HUES6 (cell line): ENCODE results near the gene HYOU1.
"Not testable (repeated sequence)": the region's sequence is repeated elsewhere in the genome, so short reads cannot be mapped to it uniquely, and the experiment has no call there.

Experiments used
- H3K27ac ChIP-seq: 2 replicates; pipeline ENCODE4 v1.7.0; 2013; ENCODE audit warnings: low read depth, mild to moderate bottlenecking, low read length, inconsistent platforms
- H3K27me3 ChIP-seq: 2 replicates; pipeline ENCODE4 v1.6.1; 2013; ENCODE audit warnings: low read length; ENCODE audit not compliant: control insufficient read depth, insufficient read depth
- H3K36me3 ChIP-seq: 2 replicates; pipeline ENCODE4 v1.6.1; 2013; ENCODE audit warnings: low read length; ENCODE audit not compliant: control insufficient read depth, insufficient read depth
- H3K4me1 ChIP-seq: 2 replicates; pipeline ENCODE4 v1.6.1; 2013; ENCODE audit warnings: low read length; ENCODE audit not compliant: control insufficient read depth, insufficient read depth
- H3K4me3 ChIP-seq: 2 replicates; pipeline ENCODE4 v1.5.1; 2013; ENCODE audit warnings: low read depth, low read length
- H3K9ac ChIP-seq: one replicate; pipeline ENCODE4 v1.6.1; 2013; ENCODE audit warnings: mild to moderate bottlenecking, low read length
- H3K9me3 ChIP-seq: 2 replicates; pipeline ENCODE4 v1.6.1; 2013; ENCODE audit warnings: low read depth, low read length; ENCODE audit not compliant: control insufficient read depth, insufficient read depth

HYOU1 gene, protein sequence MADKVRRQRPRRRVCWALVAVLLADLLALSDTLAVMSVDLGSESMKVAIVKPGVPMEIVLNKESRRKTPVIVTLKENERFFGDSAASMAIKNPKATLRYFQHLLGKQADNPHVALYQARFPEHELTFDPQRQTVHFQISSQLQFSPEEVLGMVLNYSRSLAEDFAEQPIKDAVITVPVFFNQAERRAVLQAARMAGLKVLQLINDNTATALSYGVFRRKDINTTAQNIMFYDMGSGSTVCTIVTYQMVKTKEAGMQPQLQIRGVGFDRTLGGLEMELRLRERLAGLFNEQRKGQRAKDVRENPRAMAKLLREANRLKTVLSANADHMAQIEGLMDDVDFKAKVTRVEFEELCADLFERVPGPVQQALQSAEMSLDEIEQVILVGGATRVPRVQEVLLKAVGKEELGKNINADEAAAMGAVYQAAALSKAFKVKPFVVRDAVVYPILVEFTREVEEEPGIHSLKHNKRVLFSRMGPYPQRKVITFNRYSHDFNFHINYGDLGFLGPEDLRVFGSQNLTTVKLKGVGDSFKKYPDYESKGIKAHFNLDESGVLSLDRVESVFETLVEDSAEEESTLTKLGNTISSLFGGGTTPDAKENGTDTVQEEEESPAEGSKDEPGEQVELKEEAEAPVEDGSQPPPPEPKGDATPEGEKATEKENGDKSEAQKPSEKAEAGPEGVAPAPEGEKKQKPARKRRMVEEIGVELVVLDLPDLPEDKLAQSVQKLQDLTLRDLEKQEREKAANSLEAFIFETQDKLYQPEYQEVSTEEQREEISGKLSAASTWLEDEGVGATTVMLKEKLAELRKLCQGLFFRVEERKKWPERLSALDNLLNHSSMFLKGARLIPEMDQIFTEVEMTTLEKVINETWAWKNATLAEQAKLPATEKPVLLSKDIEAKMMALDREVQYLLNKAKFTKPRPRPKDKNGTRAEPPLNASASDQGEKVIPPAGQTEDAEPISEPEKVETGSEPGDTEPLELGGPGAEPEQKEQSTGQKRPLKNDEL

DNA sequence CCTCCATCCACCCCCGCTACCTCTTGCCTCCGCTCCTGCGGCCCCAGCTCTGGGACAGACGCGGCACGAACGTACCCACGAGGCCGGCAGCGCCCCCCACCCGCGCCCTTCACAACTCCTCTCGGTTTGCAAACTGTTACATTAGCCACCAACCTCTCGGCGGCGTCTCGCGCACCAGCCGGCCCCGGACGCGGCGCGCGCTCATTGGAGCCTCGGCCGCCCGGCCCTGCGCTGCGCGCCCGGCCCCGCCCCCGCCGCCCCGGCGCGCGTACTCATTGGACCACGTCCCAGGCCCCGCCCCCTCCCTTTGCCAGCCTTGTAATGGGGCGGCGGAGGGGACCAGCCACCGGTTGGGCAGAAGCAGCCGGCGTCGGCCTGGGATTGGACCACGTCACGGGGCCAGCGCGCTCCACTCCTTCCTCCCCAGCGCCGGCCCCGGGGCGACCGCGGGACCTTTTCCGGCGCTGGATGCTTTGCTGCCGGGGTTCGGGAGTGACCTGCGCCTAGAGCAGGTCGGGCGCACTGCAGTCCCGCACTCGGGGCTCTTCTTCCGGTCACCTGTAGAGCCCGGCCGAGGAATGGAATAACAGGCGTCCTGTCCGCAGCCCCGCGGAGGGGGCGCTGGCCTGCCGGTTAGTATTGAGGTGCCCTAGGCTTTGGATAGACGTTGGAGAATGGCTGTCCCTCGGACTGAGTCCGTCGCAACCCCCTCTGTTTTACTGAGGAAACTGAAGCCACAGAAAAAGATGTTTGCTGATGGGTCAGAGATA is at the start of gene HYOU1:
Gene HYOU1 (minus strand): TSS at position 206 of the 770 bp plus-strand sequence. CDS start 1,045 bp downstream, outside the sequence.
- H3K9me3 ChIP-seq = no peaks in the 10 kb centered on the region
- no peaks in the 10 kb centered on the region for H3K27me3 ChIP-seq
- H3K9ac ChIP-seq = peak within 1 kb of the TSS; percentile 92
- peaks cover 6% of the 10 kb centered on the region for H3K4me1 ChIP-seq
- peak within 1 kb of the TSS; percentile 93 for H3K27ac ChIP-seq
- peaks cover 36% of the 10 kb centered on the region for H3K36me3 ChIP-seq
- peak within 1 kb of the TSS; percentile 96 for H3K4me3 ChIP-seq

DNA sequence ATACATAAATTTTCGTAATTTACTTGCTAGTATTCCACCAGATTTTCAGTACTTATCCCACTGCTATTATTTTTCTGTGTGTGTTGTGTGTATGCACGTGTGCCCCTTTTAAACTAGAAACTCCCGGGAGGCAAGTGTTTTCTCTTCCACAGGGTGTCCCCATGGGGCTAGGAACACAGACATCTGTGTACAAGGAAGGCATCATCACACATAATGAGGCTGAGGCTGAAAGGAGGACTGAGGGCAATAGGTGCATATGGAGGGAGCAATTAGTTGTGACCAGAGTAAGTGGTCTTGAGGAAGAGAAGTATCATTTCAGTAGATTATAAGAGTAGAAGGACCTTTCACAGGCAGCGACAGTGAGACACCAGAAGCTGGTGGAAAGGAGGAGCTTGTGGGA is 46.8 kb upstream of the HYOU1 start:
- H3K27ac ChIP-seq = no peak overlapping the region
- peaks cover 32% of the 10 kb centered on the region for H3K4me1 ChIP-seq
- no peaks in the 10 kb centered on the region for H3K9me3 ChIP-seq
- peaks cover 11% of the 10 kb centered on the region for H3K27me3 ChIP-seq
- H3K4me3 ChIP-seq = no peak overlapping the region
- peaks cover 4% of the 10 kb centered on the region; the same call in 1 of the 2 replicates for H3K36me3 ChIP-seq
- H3K9ac ChIP-seq = no peak overlapping the region

DNA sequence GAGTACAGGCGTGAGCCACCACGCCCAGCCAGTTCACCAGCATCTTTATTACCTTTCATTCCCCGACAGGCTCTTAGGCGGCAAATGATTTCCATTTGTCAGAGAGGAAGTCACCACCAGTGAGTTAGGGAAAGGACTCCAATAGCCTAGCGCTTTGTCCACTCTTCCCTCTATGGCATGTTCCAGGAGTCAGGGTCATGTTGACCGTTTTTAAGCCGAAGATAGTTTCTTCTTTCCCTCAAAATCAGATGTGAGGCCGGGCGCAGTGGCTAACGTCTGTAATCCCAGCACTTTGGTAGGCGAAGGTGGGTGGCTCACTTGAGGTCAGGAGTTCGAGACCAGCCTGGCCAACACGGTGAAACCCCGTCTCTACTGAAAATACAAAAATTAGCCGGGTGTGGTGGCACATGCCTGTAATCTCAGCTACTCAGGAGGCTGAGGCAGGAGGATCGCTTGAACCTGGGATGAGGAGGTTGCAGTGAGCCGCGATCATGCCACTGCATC is 46.2 kb upstream of the HYOU1 start:
- peak overlapping the region; percentile 20 for H3K9ac ChIP-seq
- not testable (repeated sequence) for H3K36me3 ChIP-seq, H3K27me3 ChIP-seq, H3K9me3 ChIP-seq
- peak overlapping the region; percentile 46; the same call in 1 of the 2 replicates for H3K27ac ChIP-seq
- peak overlapping the region; percentile 83 for H3K4me3 ChIP-seq
- H3K4me1 ChIP-seq = peaks cover 27% of the 10 kb centered on the region

DNA sequence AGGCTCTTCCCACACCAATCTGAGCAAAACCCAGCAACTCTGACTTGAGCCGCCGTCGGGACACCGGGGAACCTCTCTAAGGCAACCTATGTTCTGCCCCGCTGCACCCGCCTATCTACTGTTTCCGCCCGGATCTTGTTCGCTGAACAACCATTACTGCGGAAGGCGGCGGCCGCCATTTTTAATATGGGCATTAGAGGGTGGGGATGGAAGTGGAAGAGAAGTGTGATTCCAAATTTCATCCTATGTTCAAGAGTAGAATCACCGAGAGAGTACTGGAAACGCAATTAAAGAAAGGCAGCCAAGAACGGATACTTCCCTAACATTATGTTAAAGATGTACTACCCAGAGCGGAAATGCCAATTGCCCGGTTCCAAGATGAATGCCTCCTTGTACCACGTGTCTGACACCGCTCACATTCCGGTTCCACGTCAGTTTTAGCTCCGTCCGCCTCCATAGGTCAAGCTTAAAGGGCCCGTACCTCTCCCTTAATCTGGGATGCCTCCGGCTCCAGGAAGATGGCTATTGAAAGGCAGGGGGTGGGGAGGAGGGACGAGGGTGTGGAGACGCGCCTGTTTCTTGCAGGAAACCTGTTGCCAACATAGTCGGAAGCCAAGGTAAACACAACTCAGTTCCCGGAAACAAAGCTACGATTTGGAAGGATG is 44.9 kb upstream of the HYOU1 start, which contains the start of gene DPAGT1:
Gene DPAGT1 (minus strand): TSS at position 95 of the 665 bp plus-strand sequence. CDS start 198 bp downstream, outside the sequence.
- Histone ChIP-seq H3K27ac (peak within 1 kb of the TSS; percentile 96), H3K4me3 (peak within 1 kb of the TSS; percentile 83), H3K36me3 (peaks cover 23% of the 10 kb centered on the region), H3K4me1 (peaks cover 23% of the 10 kb centered on the region), H3K9me3 (no peaks in the 10 kb centered on the region), H3K27me3 (no peaks in the 10 kb centered on the region), H3K9ac (peak within 1 kb of the TSS; percentile 92)

DNA sequence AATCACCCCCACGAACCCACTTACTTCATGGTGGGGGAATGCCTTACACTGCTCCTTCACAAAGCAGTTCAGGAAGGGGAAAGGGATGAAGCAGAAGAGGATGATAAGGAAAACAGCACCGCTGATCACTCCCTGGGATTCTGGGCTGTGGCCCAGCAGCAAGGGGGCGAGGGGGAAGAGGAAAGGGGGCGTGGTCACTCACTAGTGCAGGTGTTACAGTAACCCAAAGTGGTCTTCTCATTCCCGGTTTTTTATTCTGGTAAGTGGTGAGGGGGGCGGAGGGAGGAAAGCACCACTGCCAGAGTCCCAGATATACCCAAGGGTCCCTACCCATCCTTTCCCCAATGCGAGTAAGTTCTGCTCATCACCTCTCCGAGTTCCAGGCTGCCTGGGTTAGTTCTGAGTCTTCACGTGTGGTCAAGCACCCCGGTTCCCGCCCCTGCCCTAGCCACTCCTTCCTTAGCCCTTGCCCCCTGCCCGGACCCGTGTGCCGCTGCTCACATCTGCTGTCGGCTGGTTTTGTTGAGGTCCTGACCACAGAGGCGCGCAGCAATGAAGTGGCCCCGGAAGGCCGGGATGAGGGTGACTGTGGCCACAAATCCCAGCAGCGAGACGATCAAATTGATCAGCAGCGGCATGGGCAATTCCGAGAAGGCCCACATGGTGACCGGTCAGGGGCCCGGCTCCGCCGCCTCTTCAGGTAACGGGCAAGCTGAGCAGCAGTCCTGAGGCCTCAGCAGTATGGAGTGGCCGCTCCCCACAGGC is 44.2 kb upstream of the HYOU1 start:
- Histone ChIP-seq H3K27ac (peak overlapping the region; percentile 96), H3K9ac (peak overlapping the region; percentile 92), H3K27me3 (no peaks in the 10 kb centered on the region), H3K4me1 (peaks cover 16% of the 10 kb centered on the region), H3K9me3 (no peaks in the 10 kb centered on the region), H3K36me3 (peaks cover 29% of the 10 kb centered on the region), H3K4me3 (peak overlapping the region; percentile 83)

DNA sequence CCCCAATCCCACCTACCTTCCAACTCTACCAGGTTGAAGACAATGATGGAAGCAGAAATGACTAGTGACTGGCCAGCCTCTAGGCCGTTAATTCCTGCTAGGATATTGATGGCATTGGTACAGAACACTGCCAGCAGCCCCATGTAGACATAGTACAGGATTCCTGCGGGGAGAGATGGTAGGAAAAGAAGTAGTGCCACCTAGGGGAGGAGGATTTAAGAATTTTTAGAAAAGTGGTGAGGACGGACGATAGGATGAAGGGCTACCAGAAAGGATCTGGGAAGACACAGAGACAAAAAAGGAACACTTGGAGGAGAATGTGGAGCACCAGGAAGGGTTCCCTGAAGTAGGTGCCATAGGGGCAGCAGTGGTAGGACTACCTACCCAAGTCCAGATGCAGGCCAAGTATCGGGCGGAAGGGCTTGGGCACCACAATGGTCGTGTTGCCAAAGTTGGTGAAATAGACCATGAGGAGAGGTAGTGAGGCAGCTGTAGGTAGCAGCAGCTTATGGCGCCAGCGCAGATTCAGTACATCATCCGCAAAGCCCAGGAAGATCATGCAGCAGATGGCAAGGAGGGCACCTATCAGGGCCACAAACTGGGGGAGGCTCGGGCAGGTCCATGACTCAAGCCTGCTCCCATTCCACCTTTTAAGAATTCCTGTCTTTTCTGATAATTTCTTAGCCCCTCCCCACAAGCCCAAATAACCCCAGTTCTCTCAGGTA is 43.4 kb upstream of the HYOU1 start:
- H3K9me3 ChIP-seq = no peaks in the 10 kb centered on the region
- peak overlapping the region; percentile 92 for H3K9ac ChIP-seq
- H3K27me3 ChIP-seq = no peaks in the 10 kb centered on the region
- H3K4me3 ChIP-seq = peak overlapping the region; percentile 83
- H3K36me3 ChIP-seq = peaks cover 29% of the 10 kb centered on the region
- H3K4me1 ChIP-seq = peaks cover 14% of the 10 kb centered on the region
- H3K27ac ChIP-seq = no peak overlapping the region

DNA sequence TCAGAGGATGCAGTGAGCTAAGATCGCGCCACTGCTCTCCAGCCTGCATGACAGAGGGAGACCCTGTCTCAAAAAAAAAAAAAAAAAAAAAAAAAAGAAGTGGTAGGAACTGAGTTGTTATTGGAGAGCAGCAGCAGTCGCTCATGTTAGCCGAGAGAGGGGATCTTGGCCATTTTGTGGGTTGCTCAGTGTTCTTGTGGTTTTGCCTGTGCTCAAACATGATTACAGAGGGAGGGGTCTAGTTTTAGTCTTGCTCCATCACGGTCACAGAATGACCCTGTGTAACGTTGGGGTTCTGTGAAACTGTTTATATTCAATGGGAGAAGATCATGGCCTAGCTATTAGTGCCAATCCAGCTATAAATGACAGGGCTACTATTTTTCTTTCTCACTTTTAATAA is 42.7 kb upstream of the HYOU1 start:
- Histone ChIP-seq H3K27me3 (no peaks in the 10 kb centered on the region), H3K9ac (no peak overlapping the region), H3K4me3 (no peak overlapping the region), H3K36me3 (peaks cover 29% of the 10 kb centered on the region), H3K9me3 (no peaks in the 10 kb centered on the region), H3K27ac (no peak overlapping the region), H3K4me1 (peaks cover 14% of the 10 kb centered on the region)

DNA sequence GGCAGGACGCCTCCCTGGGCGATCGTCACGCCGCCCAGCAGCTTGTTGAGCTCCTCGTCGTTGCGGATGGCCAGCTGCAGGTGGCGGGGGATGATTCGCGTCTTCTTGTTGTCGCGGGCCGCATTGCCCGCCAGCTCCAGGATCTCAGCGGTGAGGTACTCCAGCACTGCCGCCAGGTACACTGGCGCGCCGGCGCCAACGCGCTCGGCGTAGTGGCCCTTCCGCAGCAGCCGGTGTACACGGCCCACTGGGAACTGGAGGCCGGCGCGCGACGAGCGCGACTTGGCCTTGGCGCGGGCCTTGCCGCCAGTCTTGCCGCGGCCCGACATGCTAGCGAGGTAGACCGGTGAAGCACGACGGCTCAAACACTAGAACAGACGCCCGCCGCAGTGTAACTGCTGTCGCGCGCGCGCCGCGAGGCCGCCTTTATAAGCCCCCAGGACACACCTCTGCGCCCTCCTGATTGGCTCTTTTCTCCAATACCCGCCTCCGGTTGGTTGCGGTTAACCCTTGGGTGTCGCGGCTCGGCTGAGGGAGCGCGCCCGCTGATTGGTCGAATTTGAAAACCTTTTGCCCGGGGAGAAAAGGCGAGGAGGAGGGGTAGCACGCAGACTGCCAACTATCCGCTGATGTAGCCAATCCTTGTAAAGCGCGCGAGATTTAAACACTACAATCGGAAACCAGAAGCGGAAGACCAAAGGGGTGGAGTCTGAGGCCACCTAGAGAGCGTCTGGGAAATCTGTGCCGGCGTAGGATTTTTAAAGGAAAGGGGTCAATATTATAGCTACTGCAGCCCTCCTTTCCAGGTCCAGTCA is 38.3 kb upstream of the HYOU1 start:
- Histone ChIP-seq H3K9me3 (no peaks in the 10 kb centered on the region), H3K27me3 (no peaks in the 10 kb centered on the region), H3K4me1 (peaks cover 18% of the 10 kb centered on the region), H3K4me3 (peak overlapping the region; percentile 96), H3K9ac (peak overlapping the region; percentile 96), H3K27ac (peak overlapping the region; percentile 92), H3K36me3 (peaks cover 66% of the 10 kb centered on the region)

DNA sequence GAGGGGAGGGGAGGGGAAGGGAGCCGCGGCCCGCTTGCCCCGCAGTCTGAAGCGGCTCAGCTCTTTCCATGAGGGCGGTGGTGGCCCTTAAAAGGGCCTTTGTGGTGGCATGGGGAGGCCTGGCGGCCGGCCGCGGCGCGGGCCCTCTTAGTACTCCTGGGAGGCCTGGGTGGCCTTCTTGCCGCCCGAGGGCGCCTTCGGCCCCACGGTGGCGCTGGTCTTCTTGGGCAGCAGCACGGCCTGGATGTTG is 37.7 kb upstream of the HYOU1 start:
- Histone ChIP-seq H3K4me3 (peak overlapping the region; percentile 96), H3K9me3 (no peaks in the 10 kb centered on the region), H3K27me3 (no peaks in the 10 kb centered on the region), H3K27ac (peak overlapping the region; percentile 92), H3K9ac (peak overlapping the region; percentile 96), H3K36me3 (peaks cover 70% of the 10 kb centered on the region), H3K4me1 (peaks cover 14% of the 10 kb centered on the region)
